Adrenal gland (tissue), 12 donors: ENCODE data around the gene ZNF669. TPM values are rescaled to one million over a fixed set of nuclear protein-coding genes. Genes with fewer than 3 reads are reported as not detected.

ENCODE experiments used
- DNase-seq, 7 donors: peaks; one replicate each; pipeline ENCODE4 v3.0.0-alpha.2; 2019 to 2020
- H3K27ac ChIP-seq, 5 donors: fragments of 200-600 bp; sonication (generic) in 4 of 5; 1 replicate in 3 of 5; 2 replicates in 2 of 5; pipeline versions ENCODE4 v1.5.1 to v1.8.0; 2016 to 2020; ENCODE audit warnings: mild to moderate bottlenecking in 1 of 5
- H3K27me3 ChIP-seq: fragments of 200-600 bp; 2 replicates; pipeline ENCODE4 v1.8.0; 2021
- H3K36me3 ChIP-seq, 2 donors: fragments of 200-600 bp; replicated peaks in 1 of 2; 1 replicate in 1 of 2; 2 replicates in 1 of 2; pipeline versions ENCODE4 v1.5.1 to v1.8.0; 2018 to 2022
- H3K4me1 ChIP-seq, 2 donors: fragments of 200-600 bp; replicated peaks in 1 of 2; 1 replicate in 1 of 2; 2 replicates in 1 of 2; pipeline versions ENCODE4 v1.5.1 to v1.8.0; 2018 to 2021
- H3K4me3 ChIP-seq, 4 donors: fragments of 200-600 bp; sonication (generic) in 3 of 4; one replicate each; pipeline ENCODE4 v1.5.1; 2016 to 2018
- H3K9me3 ChIP-seq, 3 donors: fragments of 200-600 bp; sonication (generic) in 1 of 3; replicated peaks in 1 of 3; 1 replicate in 2 of 3; 2 replicates in 1 of 3; pipeline versions ENCODE4 v1.5.1 to v1.8.0; 2016 to 2021
- POLR2A ChIP-seq, 2 donors: fragments of 450-650 bp; IDR thresholded peaks; one replicate each; pipeline ENCODE4 v1.6.1; 2017; ENCODE audit warnings: antibody characterized with exemption in 2 of 2, mild to moderate bottlenecking in 2 of 2, moderate library complexity in 1 of 2
- WGBS, 4 donors: extraction: QIAGEN DNeasy Blood & Tissue Kit in 2 of 4; methylation state at CpG; one replicate each; pipeline versions ENCODE4 v1.1.5 to v1.1.7; 2013 to 2017; 5-methylcytosine and 5-hydroxymethylcytosine counted together
- intact Hi-C, 2 donors: fragments of 100-400 bp; cut with DNase I; formaldehyde crosslinking; loops; one replicate each; pipeline versions ENCODE4 v1.14.1 to v1.15.0; 2022 to 2023
- polyA plus RNA-seq, 3 donors: library from polyadenylated mRNA; stranded (reverse); fragments of 200-250 nt in 2 of 3; fragments of 350-450 nt in 1 of 3; fragmentation: Illumina TruSeq in 1 of 3; extraction: RNeasy Lipid Tissue Mini Kit (QIAGEN cat#74804) in 1 of 3; gene quantifications; one replicate each; pipeline ENCODE4 v1.2.3, GENCODE V29; 2013 to 2014
- total RNA-seq, 9 donors: library from RNA; depleted of rRNA in 4 of 9; stranded (reverse); fragments of >200 nt in 4 of 9; fragments of 120-200 nt in 1 of 9; fragmentation: NEBNext Ultra II Directional in 1 of 9; extraction: Animal tissue kit (Norgen Biotek cat#: 25700) in 1 of 9; gene quantifications; one replicate each; pipeline versions ENCODE4 v1.1.0 to v1.2.4, GENCODE V29; 2013 to 2023
- TF ChIP-seq, protein P1 (sequence below), 6 experiments: fragments of 450-650 bp in 4 of 6; fragments of 200-600 bp in 2 of 6; sonication (generic) in 1 of 6; IDR thresholded peaks; 1 replicate in 5 of 6; 2 replicates in 1 of 6; pipeline versions ENCODE4 v1.5.1 to v1.8.0; 2016 to 2021; ENCODE audit warnings: antibody characterized with exemption in 6 of 6, mild to moderate bottlenecking in 2 of 6, moderate library complexity in 1 of 6
- donor health status: healthy with polysubstance abuse.
- donor health status: Bipolar disorder and iron deficiency.
- donor health status: DM: yes; HTN: yes; CAD: no.
- donor health status: DM: no; HTN: no; CAD: no.
- donor health status: DM: no; HTN: no; CAD: no.
- donor health status: DM: yes; HTN: yes; CAD: no.

ZNF669 gene
- total and polyA plus RNA-seq, 12 donors, result 1.2 to 11.3 (median 5.1) TPM

DNA sequence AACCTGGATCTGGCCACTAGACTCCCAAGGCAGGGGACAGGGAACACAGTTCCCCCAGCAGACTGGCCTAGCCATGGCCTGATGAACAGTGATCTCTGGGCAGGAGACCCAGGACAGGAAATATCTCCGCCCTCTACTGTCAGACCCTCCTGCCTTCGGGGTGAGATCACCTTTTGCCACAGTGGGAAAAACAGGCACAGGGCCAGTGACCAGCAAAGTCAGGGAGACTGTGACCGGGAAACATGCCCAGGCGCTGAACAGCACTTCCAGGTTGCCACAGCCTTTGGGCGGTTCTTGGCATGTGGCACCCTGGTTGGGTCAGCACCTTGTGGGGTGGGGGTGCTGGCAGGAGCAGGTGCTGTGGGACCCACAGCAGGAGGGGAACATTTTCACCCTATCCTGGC, 8.9 kb upstream of the ZNF669 start:
- no peak overlapping the region for H3K27ac ChIP-seq
- H3K36me3 ChIP-seq, result no peaks in the 10 kb centered on the region
- H3K4me1 ChIP-seq, result peaks cover 6 to 10% of the 10 kb centered on the region in 2 donors
- H3K4me3 ChIP-seq, result no peak overlapping the region
- no peaks in the 10 kb centered on the region for H3K27me3 ChIP-seq
- TF ChIP-seq POLR2A (IDR thresholded peaks at IDR 0.05), result no peak
- TF ChIP-seq, protein P1, sequence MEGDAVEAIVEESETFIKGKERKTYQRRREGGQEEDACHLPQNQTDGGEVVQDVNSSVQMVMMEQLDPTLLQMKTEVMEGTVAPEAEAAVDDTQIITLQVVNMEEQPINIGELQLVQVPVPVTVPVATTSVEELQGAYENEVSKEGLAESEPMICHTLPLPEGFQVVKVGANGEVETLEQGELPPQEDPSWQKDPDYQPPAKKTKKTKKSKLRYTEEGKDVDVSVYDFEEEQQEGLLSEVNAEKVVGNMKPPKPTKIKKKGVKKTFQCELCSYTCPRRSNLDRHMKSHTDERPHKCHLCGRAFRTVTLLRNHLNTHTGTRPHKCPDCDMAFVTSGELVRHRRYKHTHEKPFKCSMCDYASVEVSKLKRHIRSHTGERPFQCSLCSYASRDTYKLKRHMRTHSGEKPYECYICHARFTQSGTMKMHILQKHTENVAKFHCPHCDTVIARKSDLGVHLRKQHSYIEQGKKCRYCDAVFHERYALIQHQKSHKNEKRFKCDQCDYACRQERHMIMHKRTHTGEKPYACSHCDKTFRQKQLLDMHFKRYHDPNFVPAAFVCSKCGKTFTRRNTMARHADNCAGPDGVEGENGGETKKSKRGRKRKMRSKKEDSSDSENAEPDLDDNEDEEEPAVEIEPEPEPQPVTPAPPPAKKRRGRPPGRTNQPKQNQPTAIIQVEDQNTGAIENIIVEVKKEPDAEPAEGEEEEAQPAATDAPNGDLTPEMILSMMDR (IDR thresholded peaks at IDR 0.05), result no peak
- H3K9me3 ChIP-seq, result no peaks in the 10 kb centered on the region
- intact Hi-C loops, result no loop called here
- 81 to 92% (median 90%) methylated on average over 5 of the region's 5 CpGs; no CpG with 5 or more reads in 1 of the 4 donors for WGBS, 4 donors
- no peak for DNase-seq

DNA sequence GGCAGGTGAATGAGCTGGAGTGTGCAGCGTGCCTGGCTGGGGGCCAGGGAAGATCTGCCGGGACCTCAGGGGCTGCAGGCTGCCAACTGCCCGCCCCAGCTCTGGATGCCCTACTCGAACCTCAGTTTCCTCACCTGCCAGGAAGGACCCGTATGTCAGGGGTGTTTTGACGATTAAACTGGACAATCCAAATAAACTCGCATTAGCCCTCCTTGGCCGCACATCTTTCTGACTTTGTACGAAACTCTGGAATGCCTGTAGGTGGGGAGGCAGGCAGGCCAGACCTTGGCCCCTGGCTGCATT, 8.3 kb upstream of the ZNF669 start:
- Histone ChIP-seq H3K4me3 (peak overlapping the region in 1 of 4 donors; percentile 83), H3K4me1 (peaks cover 6 to 10% of the 10 kb centered on the region in 2 donors), H3K27ac (peak overlapping the region in 1 of 5 donors; percentile 77), H3K9me3 (no peaks in the 10 kb centered on the region), H3K27me3 (no peaks in the 10 kb centered on the region), H3K36me3 (no peaks in the 10 kb centered on the region)
- peak in 1 of 7 donors; percentile 23 for DNase-seq
- TF ChIP-seq POLR2A (IDR thresholded peaks at IDR 0.05), result no peak
- TF ChIP-seq, protein P1 (IDR thresholded peaks at IDR 0.05), result no peak
- WGBS, 4 donors, result 52 to 65% (median 55%) methylated on average over 8 to 9 of the region's 9 CpGs
- intact Hi-C loops, result no loop called here

DNA sequence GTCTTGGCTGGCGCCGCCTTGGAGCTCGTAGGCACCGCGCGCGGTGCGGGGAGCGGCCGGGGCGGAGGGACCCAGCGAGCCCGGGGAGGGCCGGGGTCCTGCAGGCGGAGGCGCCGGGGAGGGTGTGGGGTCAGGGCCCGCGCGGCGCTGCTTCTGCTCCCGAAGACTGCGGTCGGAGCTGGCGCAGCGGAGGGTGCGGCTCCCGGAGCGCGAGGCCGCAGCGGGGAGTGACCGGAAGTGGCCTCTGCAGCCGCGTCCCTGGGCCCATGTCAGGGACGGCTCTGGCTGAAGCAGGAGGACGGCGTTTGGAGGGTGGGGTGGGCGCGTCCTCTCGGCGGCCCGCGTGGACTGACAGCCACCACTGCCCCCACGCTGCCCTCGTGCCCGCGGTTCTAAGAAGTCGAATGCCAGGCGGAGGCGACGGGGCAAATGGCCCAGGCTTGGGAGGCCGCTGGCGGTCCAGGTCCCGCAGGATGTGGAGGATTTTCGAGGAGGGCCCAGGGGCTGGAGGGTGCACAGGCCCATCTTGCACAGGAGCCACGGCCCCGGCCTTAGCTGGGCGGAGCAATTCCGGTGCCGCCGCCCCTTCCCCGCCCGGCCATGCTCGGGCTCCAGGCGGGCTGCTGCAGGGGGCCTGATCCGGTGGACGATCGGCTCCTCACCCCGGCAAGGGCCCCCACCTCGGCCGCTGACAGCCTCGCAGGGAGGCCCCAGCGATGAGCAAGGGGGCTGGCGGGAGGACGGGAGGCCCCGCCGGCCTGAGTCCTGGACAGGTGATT, 7.7 kb upstream of the ZNF669 start:
- WGBS, 4 donors, result 0 to 4% (median 3%) methylated on average over 4 to 78 of the region's 78 CpGs
- intact Hi-C loops, result no loop called here
- H3K4me3 ChIP-seq, result peak overlapping the region; percentile 18 to 83 (median 56)
- DNase-seq, result peak; percentile 46 to 71 (median 65)
- H3K9me3 ChIP-seq, result no peaks in the 10 kb centered on the region
- no peaks in the 10 kb centered on the region for H3K27me3 ChIP-seq
- H3K36me3 ChIP-seq, result no peaks in the 10 kb centered on the region
- H3K27ac ChIP-seq, result peak overlapping the region in 3 of 5 donors; percentile 52 to 77 (median 64)
- TF ChIP-seq, protein P1 (IDR thresholded peaks at IDR 0.05), result no peak
- peak in 1 of 2 donors; percentile 58 for TF ChIP-seq POLR2A (IDR thresholded peaks at IDR 0.05)
- H3K4me1 ChIP-seq, result peaks cover 6 to 10% of the 10 kb centered on the region in 2 donors

DNA sequence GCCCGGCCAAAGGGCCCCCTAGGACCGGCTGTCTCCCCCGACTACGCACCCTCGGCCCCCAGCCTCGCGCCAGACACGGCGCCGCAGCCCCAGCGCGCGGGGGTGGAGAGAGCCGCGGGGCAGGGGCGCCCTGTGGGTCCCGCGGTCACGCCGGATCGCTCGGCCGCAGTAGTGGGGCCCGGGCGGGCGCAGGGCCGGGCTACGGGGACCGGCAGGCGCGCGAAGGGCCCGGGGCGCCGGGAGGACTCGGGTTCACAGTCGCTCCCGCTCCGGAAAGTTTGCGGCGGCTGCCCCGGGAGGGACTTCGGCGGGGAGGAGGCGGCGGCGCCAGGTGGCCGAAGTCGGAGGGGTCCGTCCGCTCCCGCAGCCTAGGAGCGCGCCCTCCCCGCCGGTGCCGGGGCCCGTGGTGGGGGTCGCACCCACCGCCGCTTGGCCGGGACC, 7.1 kb upstream of the ZNF669 start:
- Histone ChIP-seq H3K4me3 (peak overlapping the region; percentile 18 to 83 (median 56)), H3K36me3 (no peaks in the 10 kb centered on the region), H3K27me3 (no peaks in the 10 kb centered on the region), H3K9me3 (no peaks in the 10 kb centered on the region), H3K27ac (peak overlapping the region in 3 of 5 donors; percentile 52 to 77 (median 64)), H3K4me1 (peaks cover 6 to 10% of the 10 kb centered on the region in 2 donors)
- DNase-seq, result peak in 2 of 7 donors; percentile 36 to 45
- WGBS, 4 donors, result 0 to 7% (median 1%) methylated on average over 4 to 62 of the region's 62 CpGs
- intact Hi-C loops, result no loop called here
- TF ChIP-seq, protein P1 (IDR thresholded peaks at IDR 0.05), result no peak
- TF ChIP-seq POLR2A (IDR thresholded peaks at IDR 0.05), result no peak
